ENCODE data around the gene PPM1G.
"Not testable (repeated sequence)": the region's sequence is repeated elsewhere in the genome, so short reads cannot be mapped to it uniquely, and the experiment has no call there.

The PPM1G gene

DNA sequence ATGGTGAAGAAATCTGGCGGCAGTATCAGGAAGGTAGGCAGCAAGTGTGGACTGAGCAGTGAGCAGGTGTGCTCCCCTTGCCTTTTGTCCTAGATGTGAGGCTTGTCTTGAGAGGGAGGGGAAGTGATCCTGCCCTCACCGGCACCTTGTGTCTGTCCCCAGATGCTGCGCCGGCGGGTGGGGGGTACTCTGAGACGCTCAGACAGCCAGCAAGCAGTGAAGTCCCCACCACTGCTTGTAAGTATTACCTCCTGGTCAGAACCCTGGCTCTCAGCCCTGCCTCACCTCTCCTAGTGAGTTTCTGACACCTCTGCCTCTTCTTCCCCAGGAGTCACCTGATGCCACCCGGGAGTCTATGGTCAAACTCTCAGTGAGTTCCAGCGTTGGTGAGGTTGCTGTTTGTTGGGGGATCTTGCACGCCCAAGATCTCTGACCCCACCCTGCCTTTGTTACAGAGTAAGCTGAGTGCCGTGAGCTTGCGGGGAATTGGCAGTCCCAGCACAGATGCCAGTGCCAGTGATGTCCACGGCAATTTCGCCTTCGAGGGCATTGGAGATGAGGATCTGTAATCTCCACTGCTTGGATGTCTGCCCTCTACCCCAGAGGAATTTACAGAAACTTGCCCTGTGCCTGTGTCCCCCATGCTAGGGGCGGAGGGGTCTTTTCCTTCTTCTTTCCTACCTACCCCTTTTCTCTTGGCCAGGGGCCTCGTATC is 33.1 kb downstream of the PPM1G start:
- in situ Hi-C loops (cut with MboI; ENCODE audit: low sequenced_read_pairs): no loop called here

DNA sequence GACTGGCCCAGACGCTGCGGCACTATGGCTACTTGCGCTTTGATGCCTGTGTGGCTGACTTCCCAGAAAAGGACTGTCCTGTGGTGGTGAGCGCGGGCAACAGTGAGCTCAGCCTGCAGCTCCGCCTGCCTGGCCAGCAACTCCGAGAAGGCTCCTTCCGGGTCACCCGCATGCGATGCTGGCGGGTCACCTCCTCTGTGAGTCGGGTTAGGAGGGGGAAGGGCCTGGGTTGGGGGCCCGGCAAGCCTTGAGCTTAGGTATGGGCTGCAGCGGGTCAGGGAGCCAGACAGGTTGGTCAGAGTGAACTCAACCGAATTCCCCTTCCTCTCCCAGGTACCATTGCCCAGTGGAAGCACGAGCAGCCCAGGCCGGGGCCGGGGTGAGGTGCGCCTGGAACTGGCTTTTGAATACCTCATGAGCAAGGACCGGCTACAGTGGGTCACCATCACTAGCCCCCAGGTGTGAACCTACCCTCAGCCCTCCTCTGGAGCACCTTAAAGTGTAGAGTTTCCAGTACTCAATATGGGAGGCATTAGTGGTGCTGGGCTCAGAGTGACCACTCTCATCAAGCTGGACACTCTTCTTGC is 33.8 kb downstream of the PPM1G start:
- in situ Hi-C loops (cut with MboI; ENCODE audit: low sequenced_read_pairs): no loop called here

DNA sequence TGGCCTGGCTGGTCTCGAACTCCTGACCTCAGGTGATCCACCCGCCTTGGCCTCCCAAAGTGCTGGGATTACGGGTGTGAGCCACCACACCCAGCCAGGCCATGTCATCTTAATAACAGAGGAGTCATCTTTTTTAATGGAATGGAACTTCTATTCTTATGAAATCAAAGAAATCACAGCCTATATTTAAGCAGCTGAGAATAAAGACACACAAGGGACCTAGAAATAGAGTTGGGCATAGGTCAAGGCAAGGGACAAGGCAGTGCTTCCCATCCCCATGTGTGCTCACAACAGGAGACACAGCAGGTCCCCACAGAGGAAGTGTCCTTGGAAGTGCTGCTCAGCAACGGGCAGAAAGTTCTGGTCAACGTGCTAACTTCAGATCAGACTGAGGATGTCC is 35.8 kb downstream of the PPM1G start:
- in situ Hi-C loops (cut with MboI; ENCODE audit: low sequenced_read_pairs): no loop called here

DNA sequence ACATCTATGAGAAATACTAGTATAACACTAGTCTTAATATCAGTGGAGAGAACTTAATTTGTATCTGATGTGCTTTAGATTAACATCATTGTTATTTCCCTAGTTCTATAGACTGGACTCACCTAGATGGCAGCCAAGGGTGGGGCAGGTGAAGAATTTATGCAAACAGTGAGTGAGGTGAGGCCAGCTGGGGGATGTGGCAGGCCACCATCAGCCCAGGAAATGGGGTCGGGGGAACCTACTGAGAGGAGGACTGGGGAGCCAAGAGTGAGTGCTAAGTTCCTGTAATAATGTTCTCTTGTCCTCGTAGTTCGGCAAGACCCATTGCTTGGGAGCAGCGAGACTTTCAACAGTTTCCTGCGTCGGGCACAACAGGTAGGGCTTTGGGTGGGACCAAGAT is 36.5 kb downstream of the PPM1G start:
- in situ Hi-C loops (cut with MboI; ENCODE audit: low sequenced_read_pairs): no loop called here

DNA sequence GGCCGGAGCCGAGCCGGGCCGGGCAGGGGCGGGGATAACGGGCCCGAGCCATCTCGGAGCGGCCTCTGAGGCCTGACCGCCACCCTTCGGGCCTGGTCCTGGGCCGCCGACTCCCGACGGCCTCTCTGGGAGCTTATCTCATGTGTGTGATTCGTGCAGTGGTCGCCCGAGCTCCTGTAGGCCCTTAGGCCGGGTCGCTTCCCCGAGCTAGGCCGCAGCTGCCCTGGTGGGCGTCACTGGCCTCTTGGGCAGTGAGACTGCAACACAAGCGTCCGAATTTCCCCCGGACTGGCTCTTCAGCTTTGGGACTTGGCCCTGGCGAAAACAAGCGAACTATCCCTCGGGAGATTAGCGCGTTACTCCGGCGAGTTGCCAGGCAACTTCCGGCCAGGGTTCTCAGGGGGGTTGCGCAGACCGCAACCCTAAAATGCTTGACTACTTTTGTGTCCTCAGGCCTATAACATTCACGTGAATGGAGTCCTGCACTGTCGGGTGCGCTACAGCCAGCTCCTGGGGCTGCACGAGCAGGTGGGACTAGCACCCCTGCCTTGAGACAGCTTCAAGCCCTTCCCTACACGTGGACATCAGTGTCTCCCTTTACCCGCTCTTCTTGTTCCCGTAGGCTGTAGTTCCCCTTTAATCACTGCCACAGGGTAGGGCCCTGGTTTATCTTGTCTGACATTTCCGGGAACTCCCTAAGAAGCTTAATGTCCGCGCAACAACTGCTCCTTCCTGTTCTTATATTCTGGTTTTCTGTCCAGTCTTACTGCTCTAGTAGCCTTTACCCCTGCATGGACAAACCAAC is 38.4 kb downstream of the PPM1G start:
- in situ Hi-C loops (cut with MboI; ENCODE audit: low sequenced_read_pairs): no loop called here

DNA sequence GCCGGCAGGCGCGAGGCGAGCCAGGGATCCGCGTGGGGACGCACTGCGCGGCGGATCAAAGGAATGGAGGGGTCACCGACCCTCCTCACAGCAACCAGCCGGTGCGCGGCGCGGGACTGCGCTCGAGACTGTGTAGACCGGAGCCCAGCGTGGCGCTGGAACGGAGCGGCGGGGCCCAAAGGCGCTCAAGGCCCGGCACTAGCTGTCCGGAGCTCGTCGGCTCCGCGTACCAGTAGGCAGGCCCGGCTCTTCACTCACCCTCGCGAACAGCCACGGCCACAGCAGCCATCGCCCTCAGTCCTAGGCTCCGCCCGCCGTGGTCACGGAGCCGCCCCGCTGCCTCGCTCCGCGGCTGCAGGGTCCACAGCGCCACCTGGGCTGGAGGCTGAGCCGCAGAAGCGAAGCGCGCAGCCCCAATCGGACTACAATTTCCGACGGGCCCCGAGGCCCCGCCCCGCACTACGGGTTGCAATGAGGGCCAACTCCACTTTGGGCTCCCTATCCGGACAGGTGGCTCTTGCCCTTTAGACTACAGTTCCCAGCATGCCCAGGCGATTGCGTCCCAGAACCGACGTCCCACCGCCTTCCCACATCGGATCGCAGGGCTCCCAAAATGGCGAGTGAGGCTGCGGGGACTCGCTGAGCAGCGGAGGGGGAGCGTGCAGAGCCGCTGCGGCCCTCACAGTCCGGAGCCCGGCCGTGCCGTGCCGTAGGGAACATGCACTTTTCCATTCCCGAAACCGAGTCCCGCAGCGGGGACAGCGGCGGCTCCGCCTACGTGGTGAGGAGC is 39.2 kb downstream of the PPM1G start, which contains the start of the genes EIF2B4 and SNX17:
TSS of gene EIF2B4 (minus strand) at position 313 of the 790 bp plus-strand sequence. CDS start at position 289, 24 bp downstream.
TSS of gene SNX17 (plus strand) at position 591 of the 790 bp plus-strand sequence. CDS start at position 719, 128 bp downstream.
- in situ Hi-C loops (cut with MboI; ENCODE audit: low sequenced_read_pairs): no loop called here

DNA sequence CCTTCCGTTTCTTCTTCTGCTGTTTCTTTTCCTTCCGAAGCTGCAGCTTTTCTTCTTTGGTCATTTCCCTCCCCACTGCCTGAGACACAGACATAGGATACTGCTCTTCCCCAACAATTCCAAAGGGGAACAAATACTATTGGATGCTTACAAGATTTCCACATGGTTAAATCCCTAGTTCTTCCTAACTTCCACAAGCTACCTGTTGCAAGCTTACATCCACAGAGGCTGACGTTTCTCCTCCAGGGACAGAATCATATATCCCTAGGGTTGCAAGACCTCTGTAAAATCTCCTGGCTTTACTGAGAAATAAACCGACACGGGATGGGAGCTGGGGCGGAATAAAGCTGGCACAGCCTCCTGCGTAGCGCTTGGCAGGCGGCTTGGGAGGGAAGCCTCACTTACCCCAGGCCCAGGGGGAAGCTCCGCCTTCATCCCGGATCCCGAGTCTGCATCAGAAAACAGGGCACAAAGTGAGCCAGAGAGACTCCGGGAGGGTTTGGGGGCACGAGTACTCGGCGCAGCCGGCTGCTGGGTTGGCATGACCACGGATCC is 39.8 kb downstream of the PPM1G start:
- in situ Hi-C loops (cut with MboI; ENCODE audit: low sequenced_read_pairs): no loop called here

DNA sequence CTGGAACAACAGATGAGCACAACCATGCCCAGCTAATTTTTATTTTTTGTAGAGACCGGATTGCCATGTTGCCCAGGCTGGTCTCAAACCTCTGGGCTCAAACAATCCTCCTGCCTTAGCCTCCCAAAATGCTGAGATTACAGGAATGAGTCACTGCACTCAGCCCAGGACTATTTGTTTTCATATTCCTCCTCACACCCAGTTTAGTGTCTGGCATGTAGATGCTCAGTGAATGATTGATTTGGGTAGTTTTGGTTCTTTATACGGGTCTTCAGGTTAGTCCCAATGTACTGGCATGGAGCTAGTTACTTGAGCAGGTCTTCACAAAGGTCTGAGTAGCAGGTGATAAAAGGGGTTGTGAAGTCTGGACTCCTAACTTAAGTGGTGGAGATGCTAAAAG is 45.5 kb downstream of the PPM1G start:
- in situ Hi-C loops (cut with MboI; ENCODE audit: low sequenced_read_pairs): no loop called here

DNA sequence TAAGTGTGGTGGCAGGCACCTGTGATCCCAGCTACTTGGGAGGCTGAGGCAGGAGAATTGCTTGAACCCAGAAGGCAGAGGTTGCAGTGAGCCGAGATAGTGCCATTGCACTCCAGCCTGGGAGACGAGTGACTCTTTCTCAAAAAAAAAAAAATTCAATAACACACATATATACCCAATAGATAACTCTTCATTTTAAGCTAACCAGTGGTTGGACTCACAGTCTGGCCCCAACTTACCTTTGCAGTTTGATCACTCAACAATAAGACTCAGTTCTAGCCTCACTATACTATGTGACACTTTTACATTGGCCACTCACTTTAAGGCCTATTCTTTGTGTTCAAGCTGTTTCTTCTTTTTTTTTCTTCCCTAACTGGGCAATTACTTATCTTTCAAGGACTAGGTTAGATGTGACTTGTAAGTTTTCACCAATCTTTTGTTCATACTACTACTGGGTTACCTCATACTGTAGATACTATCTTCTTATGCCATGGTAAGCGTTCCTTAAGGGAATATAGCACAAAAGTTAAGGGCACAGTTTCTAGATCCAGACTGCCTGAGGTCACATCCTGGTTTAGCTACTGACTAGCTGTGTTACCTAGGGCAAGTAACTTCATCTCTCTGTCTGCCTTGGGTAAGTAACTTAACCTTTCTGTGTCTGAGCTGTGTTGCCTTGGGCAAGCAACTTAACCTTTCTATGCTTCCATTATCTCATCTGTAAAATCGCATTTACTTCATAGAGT is 46.5 kb downstream of the PPM1G start:
- in situ Hi-C loops (cut with MboI; ENCODE audit: low sequenced_read_pairs): no loop called here

DNA sequence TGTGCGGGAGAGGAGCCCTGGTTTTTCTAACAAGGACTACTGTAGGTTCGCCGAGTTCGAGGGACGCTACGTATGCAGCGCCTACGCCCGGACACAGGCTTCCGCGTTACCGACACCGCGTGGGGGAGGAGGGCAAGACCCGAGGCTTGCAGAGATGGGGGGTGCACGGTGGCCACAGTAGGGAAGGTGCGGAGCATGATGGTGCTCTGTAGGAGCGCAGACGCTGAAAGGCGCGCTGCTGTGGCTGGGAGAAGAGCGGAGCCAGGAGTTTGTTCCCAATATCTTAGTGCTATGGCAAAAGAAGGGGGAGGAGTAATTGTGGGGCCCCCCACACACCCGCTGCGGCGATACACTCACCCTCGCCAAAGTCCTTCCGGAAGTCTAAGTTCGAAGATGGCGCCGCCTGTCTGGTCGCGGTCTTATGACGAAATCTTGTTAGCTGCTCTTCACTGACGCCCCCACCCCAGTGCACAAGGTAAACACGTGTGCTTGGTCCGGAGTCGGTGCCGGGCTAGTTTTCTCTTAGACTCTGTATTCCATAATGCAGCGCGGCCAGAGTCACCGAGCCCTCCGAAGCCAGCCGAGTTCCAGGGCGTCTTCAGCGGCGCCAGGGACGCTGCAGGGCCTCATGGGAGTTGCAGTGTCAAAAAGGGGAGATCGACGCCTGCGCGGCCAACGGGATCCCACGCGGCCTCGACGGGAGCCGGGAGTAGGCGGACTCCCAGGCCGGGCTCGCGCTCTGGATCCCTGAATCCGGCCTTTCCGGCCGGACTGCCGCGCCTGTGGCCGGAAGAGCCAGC is 52.8 kb downstream of the PPM1G start, which contains the start of gene GTF3C2:
TSS of gene GTF3C2 (minus strand) at position 383 of the 800 bp plus-strand sequence. CDS start 13,210 bp downstream, outside the sequence.
- in situ Hi-C loops (cut with MboI; ENCODE audit: low sequenced_read_pairs): no loop called here

DNA sequence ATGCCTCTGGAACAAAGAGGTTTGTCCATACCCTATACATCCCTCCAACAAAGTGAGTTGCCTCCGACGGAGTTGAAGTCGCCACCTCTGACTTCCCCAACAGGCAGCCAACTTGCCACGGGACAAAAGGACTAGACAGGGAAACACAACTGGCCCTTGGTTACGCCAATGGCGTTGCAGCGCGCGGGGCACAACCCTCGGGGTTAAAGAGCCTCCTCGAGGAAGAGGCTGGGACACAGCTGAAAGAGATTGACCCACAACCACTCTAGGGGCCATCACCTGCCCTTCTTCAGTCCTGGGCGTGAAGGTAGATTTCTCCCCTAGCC is 53.4 kb downstream of the PPM1G start:
- in situ Hi-C loops (cut with MboI; ENCODE audit: low sequenced_read_pairs): no loop called here

DNA sequence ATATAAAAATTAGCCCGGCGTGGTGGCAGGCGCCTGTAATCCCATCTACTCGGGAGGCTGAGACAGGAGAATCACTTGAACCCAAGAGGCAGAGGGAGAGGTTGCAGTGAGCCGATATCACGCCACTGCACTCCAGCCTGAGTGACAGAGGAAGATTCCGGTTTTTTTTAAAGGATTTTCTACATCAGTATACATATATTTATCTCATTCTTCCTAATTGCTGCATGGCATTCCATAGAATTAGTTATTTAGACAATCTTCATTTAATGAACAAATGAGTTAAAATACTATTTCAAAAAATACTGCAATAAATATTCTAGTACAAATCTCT is 54.8 kb downstream of the PPM1G start:
- in situ Hi-C loops (cut with MboI; ENCODE audit: low sequenced_read_pairs): no loop called here

DNA sequence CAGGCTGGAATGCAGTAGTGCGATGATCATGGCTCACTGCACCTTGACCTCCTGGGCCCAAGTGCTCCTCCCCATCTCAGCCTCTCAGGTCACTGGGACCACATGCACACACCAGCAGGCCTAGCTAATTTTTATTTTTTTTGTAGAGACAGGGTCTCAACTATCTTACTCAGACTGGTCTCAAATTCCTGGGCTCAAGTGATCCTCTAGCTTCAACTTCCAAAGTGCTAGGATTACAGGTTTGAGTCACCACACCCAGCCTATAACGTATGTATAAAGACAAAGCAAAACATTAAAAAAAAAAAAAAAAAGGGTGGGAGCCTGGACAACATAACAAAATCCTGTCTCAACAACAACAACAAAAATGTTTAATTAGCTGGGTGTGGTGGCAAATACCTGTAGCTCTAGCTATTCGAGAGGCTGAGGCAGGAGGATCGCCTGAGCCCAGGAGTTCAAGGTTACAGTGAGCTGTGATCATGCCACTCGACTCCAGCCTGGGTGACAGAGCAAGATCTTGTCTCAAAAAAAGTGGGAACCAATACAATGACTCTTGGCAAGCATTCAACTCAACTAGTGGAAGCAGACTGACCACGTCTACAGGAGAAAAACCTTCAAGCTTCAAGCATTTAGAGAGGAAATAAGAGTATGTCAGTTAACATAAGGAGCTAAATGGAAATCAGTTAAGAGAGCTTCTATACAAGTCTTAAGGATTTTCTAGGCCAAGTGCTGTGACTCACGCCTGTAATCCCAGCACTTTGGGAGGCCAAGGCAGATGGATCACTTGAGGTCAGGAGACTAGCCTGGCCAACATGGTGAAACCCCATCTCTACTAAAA is 55.4 kb downstream of the PPM1G start:
- in situ Hi-C loops (cut with MboI; ENCODE audit: low sequenced_read_pairs): no loop called here

DNA sequence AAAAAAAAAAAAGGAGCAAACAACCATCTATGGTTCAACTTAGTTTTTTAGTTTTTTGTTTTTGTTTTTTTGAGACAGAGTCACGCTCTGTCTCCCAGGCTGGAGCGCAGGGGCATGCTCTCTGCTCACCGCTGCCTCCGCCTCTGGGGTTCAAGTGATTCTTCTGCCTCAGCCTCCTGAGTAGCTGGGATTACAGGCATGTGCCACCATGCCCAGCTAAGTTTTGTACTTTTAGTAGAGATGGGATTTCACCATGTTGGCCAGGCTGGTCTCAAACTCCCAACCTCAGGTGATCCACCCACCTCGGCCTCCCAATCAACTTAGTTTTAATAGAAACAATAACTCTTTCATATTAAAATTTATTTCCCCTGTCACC is 56.0 kb downstream of the PPM1G start:
- in situ Hi-C loops (cut with MboI; ENCODE audit: low sequenced_read_pairs): not testable (repeated sequence)

DNA sequence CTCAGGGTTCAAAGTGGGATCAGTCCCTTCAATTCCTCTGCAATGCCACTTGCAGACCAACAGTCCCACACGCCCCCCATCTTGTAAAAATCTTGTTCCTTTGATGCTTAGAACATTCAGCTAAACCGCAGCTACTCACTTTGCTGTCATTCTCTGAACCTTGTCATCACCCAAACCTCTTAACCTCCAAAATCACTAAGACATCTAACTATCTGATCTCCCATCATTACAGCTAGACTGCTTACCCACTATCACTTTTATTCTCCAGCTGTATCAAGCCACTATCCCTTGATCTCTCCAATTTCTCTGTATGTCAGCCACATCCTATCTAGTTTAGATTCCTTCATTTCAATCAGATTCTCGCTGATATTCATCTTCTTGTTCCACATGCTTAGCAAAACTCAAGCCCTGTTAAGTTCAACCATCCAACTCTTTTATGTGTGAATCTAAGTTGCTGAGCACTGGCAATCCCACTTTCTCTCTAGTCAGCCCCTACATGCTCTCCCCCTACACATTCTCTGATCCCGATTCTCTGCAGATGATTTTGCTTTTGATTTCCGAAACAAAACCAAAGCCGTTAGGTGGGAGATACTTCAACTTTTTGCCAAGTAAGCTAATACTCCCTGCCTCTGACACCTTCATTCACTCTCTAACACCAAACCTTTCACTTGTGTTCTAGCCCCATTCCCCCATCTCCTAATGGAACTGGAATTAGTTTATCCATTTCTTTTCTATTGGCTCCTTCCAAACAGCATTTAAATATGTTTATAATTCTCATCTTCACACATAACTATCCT is 57.4 kb downstream of the PPM1G start:
- in situ Hi-C loops (cut with MboI; ENCODE audit: low sequenced_read_pairs): no loop called here

DNA sequence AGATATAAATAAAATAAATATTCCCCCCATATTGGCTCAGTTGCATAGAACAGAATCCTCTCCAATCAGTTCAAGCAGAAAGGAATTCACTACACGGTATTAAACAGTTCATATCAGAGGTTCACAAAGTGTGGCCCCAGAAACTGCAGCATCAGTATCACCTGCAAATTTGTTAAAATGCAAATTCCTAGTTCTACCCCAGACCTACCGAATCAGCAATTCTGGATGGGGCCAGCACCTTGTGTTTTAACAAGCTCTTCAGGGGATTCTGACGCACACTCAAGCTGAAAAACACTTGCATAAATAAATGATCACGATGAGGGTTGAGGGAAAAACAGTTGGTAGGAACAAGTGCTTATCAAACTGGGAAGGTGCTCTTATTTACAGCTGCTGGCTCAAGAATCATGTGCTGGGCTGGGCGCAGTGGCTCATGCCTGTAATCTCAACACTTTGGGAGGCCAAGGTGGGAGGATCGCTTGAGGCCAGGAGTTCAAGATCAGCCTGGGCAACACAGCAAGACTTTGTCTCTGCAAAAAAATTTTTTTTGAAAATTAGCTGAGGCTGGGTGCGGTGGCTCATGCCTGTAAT is 59.2 kb downstream of the PPM1G start:
- in situ Hi-C loops (cut with MboI; ENCODE audit: low sequenced_read_pairs): no loop called here

DNA sequence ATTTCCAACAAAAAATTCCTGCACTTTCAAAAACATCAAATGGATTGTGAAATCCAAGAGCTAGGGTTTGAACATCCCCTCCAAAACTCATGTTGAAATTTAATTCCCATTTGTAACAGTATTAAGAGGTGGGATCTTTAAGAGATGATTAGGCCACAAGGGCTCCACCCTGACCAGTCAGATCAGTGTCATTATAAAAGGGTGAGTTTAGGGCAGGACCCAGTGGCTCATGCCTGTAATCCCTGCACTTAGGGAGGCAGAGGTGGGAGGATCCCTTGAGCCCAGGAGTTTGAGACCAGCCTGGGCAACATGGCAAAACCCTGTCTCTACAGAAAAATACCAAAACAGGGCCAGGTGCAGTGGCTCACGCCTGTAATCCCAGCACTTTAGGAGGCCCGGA is 61.8 kb downstream of the PPM1G start:
- in situ Hi-C loops (cut with MboI; ENCODE audit: low sequenced_read_pairs): no loop called here

Data from HL-60/S4 treated with retinoic acid at 250 ng/mL for 4 days and 3 days (cell line).